HG03457 (cell line): ENCODE results near the gene SCARB2.

Experiments used
- ATAC-seq: cut with Tn5 transposase; IDR thresholded peaks from one replicate; pipeline ENCODE4 v1.9.1; 2021; ENCODE audit warnings: moderate number of reproducible peaks; ENCODE audit not compliant: unreplicated experiment

The SCARB2 gene

GRCh38 chr4:76232681-76233080, 19.1 kb upstream of the SCARB2 start:
- ATAC-seq, result no peak

GRCh38 chr4:76226418-76226817, 12.8 kb upstream of the SCARB2 start:
- no peak for ATAC-seq

DNA sequence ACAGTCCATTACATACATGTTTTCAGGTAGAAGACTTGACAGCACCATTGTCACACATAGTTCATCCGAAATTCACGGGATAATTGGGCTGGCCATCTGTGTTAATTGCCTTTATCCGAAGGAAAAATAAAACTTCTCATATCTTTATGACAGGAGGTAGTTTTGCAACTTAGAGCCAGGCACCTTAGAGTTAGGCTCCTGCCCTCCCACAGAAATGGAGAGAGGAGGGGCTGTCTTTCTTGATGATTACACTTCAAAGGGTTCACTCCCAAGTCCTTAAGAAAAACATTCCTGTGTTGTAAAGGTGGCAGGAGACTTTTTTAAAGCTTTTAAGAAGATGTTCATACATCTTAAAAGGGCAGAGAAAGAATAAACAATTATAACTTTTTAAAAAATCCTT, 10.5 kb upstream of the SCARB2 start:
- ATAC-seq, result no peak

GRCh38 chr4:76219299-76220055, 5.9 kb upstream of the SCARB2 start:
- ATAC-seq, result no peak

DNA sequence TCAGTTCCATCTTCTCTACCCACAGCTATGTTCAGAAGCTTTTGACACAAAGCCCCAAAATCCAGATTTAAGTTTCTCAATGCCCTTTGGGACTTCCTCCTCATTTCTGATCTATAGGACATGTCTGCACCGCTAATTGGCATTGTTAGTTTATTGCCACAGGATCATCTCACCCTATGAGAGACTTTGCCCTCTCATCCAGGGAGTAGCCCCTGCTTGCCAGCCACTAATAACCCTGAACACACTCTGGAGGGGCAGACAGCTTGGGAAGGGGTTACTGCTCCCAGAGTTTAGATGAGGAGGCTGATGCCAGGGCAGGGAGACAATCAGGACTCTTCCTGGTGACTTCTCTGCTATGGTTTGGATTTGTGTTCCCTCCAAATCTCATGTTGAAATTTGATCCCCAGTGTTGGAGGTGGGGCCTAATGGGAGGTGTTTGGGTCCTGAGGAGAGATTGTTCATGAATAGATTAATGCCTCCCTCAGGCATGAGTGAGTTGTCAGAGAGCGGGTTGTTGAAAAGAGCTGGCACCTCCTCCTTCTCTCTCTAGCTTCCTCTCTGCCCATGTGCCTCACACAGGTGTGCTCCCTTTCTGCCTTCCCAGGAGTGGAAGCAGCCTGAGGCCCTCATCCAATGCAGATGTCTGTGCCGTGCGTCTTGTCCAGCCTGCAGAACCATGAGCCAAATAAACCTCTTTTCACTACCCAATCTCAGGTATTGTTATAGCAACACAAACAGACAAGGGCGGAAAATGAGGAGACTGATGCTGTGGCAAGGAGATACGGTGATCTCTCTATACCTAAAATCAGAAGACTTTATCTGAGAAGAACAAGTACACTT, 3.6 kb upstream of the SCARB2 start:
- ATAC-seq, result no peak

GRCh38 chr4:76216524-76216923, 2.9 kb upstream of the SCARB2 start:
- ATAC-seq, result no peak

DNA sequence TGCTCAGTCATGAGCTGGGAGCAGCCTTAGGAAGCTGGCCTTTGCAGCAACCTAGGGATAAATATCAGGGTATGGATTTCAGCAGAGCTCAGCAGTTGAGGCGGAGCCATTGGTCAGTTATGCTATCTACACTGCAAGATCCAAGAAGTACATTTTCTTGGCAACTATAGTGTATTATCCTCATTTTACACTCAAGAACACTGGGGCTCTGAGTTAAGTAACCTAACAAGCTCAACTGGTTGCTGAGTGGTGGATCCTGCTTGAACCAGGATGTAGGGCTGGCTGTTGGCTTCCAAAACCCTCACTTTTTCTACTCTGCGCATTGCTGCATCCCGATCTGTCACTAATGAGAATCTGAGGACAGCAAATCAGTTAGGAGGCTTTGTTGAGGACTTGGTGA, 1.5 kb upstream of the SCARB2 start:
- no peak for ATAC-seq

GRCh38 chr4:76214177-76214675, 602 bp upstream of the SCARB2 start:
- ATAC-seq, result no peak

DNA sequence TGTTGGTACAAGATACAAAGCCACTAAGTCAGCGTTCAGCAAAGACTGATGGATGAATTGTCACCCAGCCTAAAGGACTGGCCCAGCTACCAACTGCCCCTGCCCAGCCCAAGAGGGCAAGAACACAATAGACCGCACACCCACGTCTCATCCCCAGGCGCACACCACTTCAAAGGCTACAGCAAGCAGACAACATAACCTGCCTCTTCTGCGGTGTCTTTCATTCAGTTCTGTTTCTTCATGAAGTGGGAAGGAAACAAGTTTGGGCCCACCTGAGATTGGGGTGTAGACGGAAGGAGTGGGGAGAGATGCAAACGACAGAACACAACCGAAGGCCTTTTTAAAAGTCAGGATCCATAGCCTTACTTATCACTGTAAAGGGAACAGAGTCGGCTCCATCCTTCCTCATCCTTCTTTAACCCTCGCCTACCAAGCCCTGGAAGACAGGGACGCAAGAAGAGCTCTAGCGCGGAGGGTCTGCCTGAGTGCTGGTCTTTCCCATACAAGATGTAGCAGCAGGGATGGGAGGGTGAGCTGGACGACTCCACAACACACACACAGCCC, 691 bp downstream of the SCARB2 start:
- ATAC-seq, result no peak

DNA sequence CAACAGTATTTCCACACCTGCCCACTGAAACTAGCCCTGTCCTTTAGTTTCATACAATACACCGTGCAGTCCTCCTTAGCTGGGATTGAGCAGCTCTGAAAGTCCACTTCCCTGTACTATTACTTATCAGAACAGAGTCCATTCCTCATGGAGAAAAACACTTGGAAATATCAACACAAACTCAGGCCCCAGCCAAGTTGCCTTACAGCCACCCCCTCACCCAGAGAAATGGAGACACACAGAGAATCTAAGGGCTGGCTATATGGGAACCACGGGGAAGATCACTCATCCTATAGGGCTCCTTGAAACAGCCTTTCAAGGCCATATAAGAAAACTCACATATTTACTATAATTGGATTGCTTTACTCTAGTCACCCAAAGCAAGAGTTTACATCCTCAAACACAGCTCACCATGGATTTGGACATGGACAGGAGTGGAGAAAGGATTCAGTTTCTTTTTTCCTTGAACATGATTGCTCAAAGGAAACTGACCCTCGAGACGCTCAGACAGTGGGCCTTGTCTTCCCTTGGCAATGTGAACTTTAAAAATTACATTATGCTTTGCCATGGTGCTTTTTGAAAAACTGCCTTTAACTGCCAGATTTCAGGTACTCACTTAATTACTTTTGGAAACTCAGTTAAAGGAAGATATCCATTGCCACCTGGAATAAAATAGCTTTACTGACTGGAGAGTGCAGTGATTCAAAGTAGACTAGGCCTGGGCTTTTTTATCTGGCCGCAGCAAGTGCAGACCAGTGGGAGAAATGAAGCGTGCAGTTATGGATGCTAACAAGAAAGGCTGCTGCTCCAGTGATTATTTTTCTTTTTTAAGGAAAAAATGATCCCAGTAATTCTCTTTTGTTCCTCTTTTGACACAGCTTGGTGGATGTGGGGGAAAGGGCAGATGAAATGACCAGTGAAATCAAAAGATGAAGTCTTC, 1.6 kb downstream of the SCARB2 start:
- no peak for ATAC-seq

DNA sequence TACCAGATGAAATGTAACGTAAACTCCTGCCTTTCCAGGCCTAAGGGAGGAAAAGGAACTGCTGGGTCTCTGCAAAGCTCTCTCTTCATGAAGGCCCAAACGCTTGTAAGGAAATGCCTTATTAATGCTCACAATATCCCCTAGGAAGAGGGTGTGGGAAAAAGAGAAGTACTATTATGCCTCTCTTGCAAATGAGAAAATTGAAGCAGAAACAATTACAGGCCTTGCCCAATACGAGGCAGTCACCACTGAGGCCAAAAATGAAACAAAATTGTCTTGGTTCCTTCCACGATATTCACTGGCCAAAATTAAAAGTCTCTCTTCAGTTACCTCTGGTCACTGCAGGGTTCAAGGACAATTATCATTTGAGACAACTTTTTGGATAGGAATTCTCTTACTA, 3.2 kb downstream of the SCARB2 start:
- ATAC-seq, result no peak

- ATAC-seq, result no peak
Observed at GRCh38 chr4:76209881-76210280, 3.7 kb downstream of the SCARB2 start.

GRCh38 chr4:76208005-76208765, 5.4 kb downstream of the SCARB2 start:
- no peak for ATAC-seq

DNA sequence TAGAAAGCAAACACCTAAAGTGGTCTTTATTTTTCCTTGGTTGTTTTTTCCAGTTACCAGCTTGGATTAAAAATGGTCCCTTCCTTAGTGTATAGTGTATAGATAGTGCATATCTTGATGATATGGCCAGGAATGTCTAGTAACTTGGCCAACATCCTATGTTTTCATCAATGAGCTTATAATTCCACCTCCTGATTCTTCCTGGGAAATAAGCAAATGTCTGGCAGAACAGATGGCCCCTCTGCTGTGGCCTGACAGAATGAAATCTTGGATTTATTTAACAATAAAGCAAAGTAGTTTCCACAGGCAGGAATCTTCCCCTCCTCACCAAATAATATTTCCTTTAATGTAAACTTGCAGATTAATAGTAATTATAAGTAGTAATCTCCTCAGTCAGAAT, 6.1 kb downstream of the SCARB2 start:
- no peak for ATAC-seq

- no peak for ATAC-seq
Observed at GRCh38 chr4:76206222-76206942, 7.2 kb downstream of the SCARB2 start.

DNA sequence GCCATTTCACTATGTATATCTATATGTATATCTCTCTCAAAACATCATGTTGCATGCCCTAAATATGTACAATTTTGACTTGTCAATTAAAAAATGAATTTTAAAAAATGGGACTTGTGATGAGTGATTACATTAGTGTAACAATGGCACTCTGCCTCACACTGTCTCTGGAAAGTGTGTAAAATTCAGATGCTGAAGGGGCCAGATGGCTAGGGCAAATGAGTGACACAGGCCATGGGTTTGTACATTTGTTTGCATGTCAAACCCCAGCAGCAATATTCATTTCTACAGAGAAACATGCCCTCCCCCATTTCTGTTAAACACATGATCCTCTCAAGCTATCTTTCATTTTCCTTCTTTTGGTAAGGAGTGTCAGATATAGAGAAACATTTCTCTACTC, 8.1 kb downstream of the SCARB2 start:
- no peak for ATAC-seq

DNA sequence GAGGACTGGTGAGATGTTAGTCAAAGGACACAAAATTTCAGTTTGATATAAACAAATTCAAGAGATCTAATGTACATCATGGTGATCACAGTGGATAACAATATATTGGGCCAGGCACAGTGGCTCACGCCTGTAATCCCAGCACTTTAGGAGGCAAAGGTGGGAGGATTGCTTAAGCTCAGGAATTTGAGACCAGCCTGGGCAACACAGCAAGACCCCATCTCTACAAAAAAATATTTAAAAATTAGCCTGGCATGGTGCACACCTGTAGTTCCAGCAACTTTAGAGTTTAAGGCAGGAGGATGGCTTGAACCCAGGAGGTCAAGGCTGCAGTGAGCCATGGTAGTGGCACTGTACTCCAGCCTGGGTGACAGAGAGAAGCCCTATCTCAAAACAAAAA, 8.7 kb downstream of the SCARB2 start:
- ATAC-seq, result no peak

- no peak for ATAC-seq
Observed at GRCh38 chr4:76203541-76203940, 10.1 kb downstream of the SCARB2 start.

GRCh38 chr4:76201276-76201675, 12.3 kb downstream of the SCARB2 start:
- ATAC-seq, result no peak
